Activated naive CD4-positive, alpha-beta T cell treated with anti-CD3 and anti-CD28 coated beads for 36 hours (primary cell): Measurements from ENCODE around the gene TEX53. TPM values are rescaled to one million over a fixed set of nuclear protein-coding genes. Genes with fewer than 3 reads are reported as not detected.
A peak's percentile ranks its signal among the peaks of the same experiment; 100 is the strongest.

ENCODE experiments used
- CTCF ChIA-PET: fragments of 350-600 bp; sonication (Branson Sonifier 250); formaldehyde crosslinking; loops from one replicate; lab custom pipeline; 2021; ENCODE audit warnings: antibody characterized with exemption; lab: Charles Lee
- DNase-seq: peaks from one replicate; pipeline ENCODE4 v3.0.0-alpha.2; 2020
- H3K27ac Mint-ChIP-seq: one replicate; pipeline ENCODE4 v1.8.0; 2021; ENCODE audit warnings: mild to moderate bottlenecking, mixed read lengths
- H3K27me3 Mint-ChIP-seq: one replicate; pipeline ENCODE4 v1.8.0; 2021; ENCODE audit warnings: low read depth, mixed read lengths
- H3K36me3 Mint-ChIP-seq: one replicate; pipeline ENCODE4 v1.8.0; 2021; ENCODE audit warnings: low read depth, mixed read lengths
- H3K4me1 Mint-ChIP-seq: one replicate; pipeline ENCODE4 v1.8.0; 2021; ENCODE audit warnings: low read depth, mixed read lengths
- H3K4me3 Mint-ChIP-seq: one replicate; pipeline ENCODE4 v1.8.0; 2021; ENCODE audit warnings: mild to moderate bottlenecking, moderate library complexity, mixed read lengths
- H3K9me3 Mint-ChIP-seq: one replicate; pipeline ENCODE4 v1.8.0; 2021; ENCODE audit warnings: mixed read lengths
- intact Hi-C: fragments of 100-400 bp; cut with micrococcal nuclease; formaldehyde crosslinking; loops from one replicate; pipeline ENCODE4 v1.15.1; 2023
- total RNA-seq, 2 experiments: library from RNA; stranded (reverse); gene quantifications; one replicate each; pipeline ENCODE4 v1.2.3, GENCODE V29; 2021

The TEX53 gene
- total RNA-seq, 2 experiments from 2014 or later = not detected

- Mint-ChIP-seq H3K36me3 (no peaks in the 10 kb centered on the region), H3K4me3 (peak overlapping the region; percentile 8), H3K27me3 (no peaks in the 10 kb centered on the region), H3K27ac (peak overlapping the region; percentile 94), H3K4me1 (peaks cover 82% of the 10 kb centered on the region), H3K9me3 (peaks cover 4% of the 10 kb centered on the region)
- CTCF ChIA-PET = interaction anchor here (0.6 to 5.4 kb wide), 16 partner anchors 10 to 323 kb away, joined by 3 to 36 read pairs (median 3); partner anchors contain the start of genes TEX48 and TNFSF15
- intact Hi-C loops = loop anchor here (1.0 to 5.0 kb wide), 12 partner anchors 28 to 315 kb away; partner anchors contain the start of genes TNFSF15 and TNFSF8
- peak; percentile 89 for DNase-seq
These were observed 33.7 kb upstream of the TEX53 start for GRCh38 chr9:114691046-114691955.

- CTCF ChIA-PET = interaction anchor here (0.6 to 5.4 kb wide), 10 partner anchors 9 to 324 kb away, joined by 3 to 36 read pairs (median 4); partner anchors contain the start of genes TEX48 and TNFSF15
- no peaks in the 10 kb centered on the region for H3K36me3 Mint-ChIP-seq
- no peaks in the 10 kb centered on the region for H3K27me3 Mint-ChIP-seq
- no peak for DNase-seq
- H3K27ac Mint-ChIP-seq = peak overlapping the region; percentile 94
- H3K4me1 Mint-ChIP-seq = peaks cover 82% of the 10 kb centered on the region
- intact Hi-C loops = loop anchor here (1.0 to 5.0 kb wide), 6 partner anchors 8 to 240 kb away; partner anchors contain the start of genes TNFSF15 and TNFSF8
- H3K4me3 Mint-ChIP-seq = no peak overlapping the region
- peaks cover 4% of the 10 kb centered on the region for H3K9me3 Mint-ChIP-seq
These were observed 32.7 kb upstream of the TEX53 start for GRCh38 chr9:114690308-114690707.

DNA sequence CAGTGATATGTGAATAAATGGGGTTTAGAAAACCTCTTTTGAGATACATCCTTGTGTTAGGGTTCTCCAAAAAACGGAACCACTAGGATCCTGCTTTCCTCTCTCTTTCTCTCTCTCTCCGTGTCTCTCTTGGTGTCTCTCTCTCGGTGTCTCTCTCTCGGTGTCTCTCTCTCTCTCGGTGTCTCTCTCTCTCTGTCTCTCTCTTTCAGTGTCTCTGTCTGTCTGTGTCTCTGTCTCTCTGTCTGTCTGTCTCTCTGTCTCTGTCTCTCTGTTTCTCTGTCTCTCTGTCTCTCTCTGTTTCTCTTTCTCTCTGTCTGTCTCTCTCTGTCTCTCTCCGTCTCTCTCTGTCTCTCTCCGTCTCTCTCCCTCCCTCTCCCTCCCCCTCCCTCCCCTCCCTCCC lies 32.2 kb upstream of the TEX53 start:
- H3K27me3 Mint-ChIP-seq = no peaks in the 10 kb centered on the region
- no peak overlapping the region for H3K4me3 Mint-ChIP-seq
- peaks cover 79% of the 10 kb centered on the region for H3K4me1 Mint-ChIP-seq
- CTCF ChIA-PET = interaction anchor here (0.6 to 5.4 kb wide), 7 partner anchors 8 to 325 kb away, joined by 3 to 36 read pairs (median 7); partner anchors contain the start of gene TEX48
- H3K36me3 Mint-ChIP-seq = no peaks in the 10 kb centered on the region
- intact Hi-C loops = loop anchor here (1.0 to 5.0 kb wide), 6 partner anchors 8 to 241 kb away; partner anchors contain the start of genes TNFSF15 and TNFSF8
- H3K9me3 Mint-ChIP-seq = peaks cover 4% of the 10 kb centered on the region
- no peak for DNase-seq
- H3K27ac Mint-ChIP-seq = peak overlapping the region; percentile 94

DNA sequence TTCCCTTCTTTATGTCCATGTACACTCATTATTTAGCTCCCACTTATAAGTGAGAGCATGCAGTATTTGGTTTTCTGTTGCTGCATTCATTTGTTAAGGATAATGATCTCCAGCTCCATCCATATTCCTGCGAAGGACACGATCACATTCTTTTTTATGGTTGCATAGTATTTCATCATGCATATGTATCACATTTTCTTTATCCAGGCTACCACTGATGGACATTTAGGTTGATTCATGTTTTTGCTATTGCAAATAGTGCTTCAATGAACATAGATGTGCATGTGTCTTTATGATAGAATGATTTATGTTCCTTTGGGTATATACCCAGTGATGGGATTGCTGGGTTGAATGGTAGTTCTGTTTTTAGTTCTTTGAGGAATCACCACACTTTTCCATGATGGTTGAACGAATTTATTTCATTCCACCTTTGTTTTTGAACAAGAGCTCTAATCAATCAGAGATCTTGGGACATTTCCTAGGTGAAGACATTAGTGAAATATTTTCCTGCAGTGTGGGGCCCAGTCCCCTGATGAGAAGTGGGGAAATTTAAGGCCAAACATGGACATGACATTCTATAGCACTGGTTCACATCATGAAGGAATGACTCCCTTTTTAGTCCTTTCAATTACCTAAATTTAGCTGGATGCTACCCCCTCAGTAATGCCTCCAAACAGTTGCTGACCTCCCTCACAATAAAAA lies 31.5 kb upstream of the TEX53 start:
- H3K36me3 Mint-ChIP-seq = no peaks in the 10 kb centered on the region
- H3K4me3 Mint-ChIP-seq = no peak overlapping the region
- no peak for DNase-seq
- CTCF ChIA-PET = interaction anchor here (0.6 to 5.4 kb wide), 8 partner anchors 10 to 326 kb away, joined by 3 to 36 read pairs (median 4); no protein-coding TSS in a partner anchor
- H3K27ac Mint-ChIP-seq = peak overlapping the region; percentile 94
- intact Hi-C loops = no loop called here
- peaks cover 4% of the 10 kb centered on the region for H3K9me3 Mint-ChIP-seq
- peaks cover 77% of the 10 kb centered on the region for H3K4me1 Mint-ChIP-seq
- no peaks in the 10 kb centered on the region for H3K27me3 Mint-ChIP-seq

DNA sequence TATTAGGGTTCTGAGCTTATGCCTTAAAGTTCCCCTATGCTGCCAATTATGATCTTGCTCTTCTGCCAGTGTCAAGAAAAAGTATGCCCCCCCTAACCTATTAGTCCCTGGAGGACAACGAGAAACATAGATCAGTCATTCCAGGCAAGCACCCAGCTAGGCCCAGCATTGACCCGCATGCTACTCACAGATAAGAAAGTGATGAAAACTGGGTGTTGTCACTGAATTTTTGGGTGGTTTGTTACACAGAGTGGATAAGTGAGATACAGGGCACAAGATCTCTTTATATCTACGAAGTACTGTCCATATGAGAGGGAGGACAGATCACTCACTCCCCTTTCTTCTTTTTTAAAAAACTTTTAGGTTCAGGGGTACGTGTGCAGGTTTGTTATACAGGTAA lies 30.8 kb upstream of the TEX53 start:
- CTCF ChIA-PET = interaction anchor here (0.6 to 5.4 kb wide), 6 partner anchors 10 to 294 kb away, joined by 3 to 36 read pairs (median 4); no protein-coding TSS in a partner anchor
- H3K27me3 Mint-ChIP-seq = no peaks in the 10 kb centered on the region
- H3K4me1 Mint-ChIP-seq = peaks cover 73% of the 10 kb centered on the region
- no peak overlapping the region for H3K4me3 Mint-ChIP-seq
- H3K27ac Mint-ChIP-seq = peak overlapping the region; percentile 50
- no peaks in the 10 kb centered on the region for H3K36me3 Mint-ChIP-seq
- no peak for DNase-seq
- intact Hi-C loops = no loop called here
- H3K9me3 Mint-ChIP-seq = peaks cover 4% of the 10 kb centered on the region

DNA sequence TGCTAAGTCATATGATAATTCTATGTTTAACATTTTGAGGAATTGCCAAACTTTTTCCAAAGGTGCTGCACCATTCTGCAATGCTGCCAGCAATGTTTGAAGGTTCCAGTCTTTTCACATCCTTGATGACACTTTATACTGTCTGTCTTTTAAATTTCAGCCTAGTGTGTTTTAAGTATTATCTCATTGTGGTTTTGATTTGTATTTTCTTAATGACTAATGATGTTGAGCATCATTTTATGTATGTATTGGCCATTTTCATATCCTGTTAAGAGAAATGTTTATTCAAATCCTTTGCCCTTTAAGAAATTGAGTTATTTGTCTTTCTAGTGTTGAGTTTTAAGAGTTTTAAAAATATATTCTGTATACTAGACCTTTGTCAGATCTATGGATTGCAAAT lies 29.4 kb upstream of the TEX53 start:
- peaks cover 4% of the 10 kb centered on the region for H3K9me3 Mint-ChIP-seq
- no peaks in the 10 kb centered on the region for H3K27me3 Mint-ChIP-seq
- CTCF ChIA-PET = no interaction called here
- H3K36me3 Mint-ChIP-seq = no peaks in the 10 kb centered on the region
- H3K27ac Mint-ChIP-seq = peak overlapping the region; percentile 82
- H3K4me3 Mint-ChIP-seq = no peak overlapping the region
- H3K4me1 Mint-ChIP-seq = peaks cover 64% of the 10 kb centered on the region
- intact Hi-C loops = no loop called here
- DNase-seq = no peak

DNA sequence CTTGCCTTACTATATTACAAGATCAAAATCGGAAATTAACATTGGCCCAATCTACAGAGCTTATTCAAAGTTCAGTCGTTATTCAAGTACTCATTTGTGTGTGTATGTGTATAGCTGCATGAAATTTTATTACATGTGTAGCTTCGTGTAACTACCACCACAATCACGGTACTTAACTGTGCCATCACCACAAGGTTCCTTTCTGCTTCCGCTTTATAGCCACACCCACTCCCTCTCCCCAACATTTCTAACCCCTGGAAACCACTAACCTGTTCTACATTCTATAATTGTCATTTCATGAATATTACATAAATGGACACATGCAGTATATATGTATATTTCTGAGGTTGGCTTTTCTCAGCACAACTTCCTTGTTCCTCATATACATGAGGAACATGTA lies 28.3 kb upstream of the TEX53 start:
- CTCF ChIA-PET = interaction anchor here (0.6 to 2.3 kb wide), 11 partner anchors 31 to 329 kb away, joined by 3 to 10 read pairs (median 3); no protein-coding TSS in a partner anchor
- Mint-ChIP-seq H3K36me3 (no peaks in the 10 kb centered on the region), H3K9me3 (peaks cover 4% of the 10 kb centered on the region), H3K4me1 (peaks cover 62% of the 10 kb centered on the region), H3K27me3 (no peaks in the 10 kb centered on the region), H3K4me3 (peak overlapping the region; percentile 11), H3K27ac (peak overlapping the region; percentile 44)
- no peak for DNase-seq
- intact Hi-C loops = no loop called here

- Mint-ChIP-seq H3K4me1 (peaks cover 55% of the 10 kb centered on the region), H3K4me3 (no peak overlapping the region), H3K36me3 (no peaks in the 10 kb centered on the region), H3K27ac (no peak overlapping the region), H3K27me3 (no peaks in the 10 kb centered on the region), H3K9me3 (peaks cover 4% of the 10 kb centered on the region)
- peak; percentile 52 for DNase-seq
- intact Hi-C loops = loop anchor here (5.0 kb wide), 2 partner anchors 33 to 908 kb away; no protein-coding TSS in a partner anchor
- CTCF ChIA-PET = interaction anchor here (3.8 to 5.8 kb wide), 8 partner anchors 14 to 330 kb away, joined by 24 to 156 read pairs (median 39); partner anchors contain the start of gene TNFSF8
These were observed 26.4 kb upstream of the TEX53 start for GRCh38 chr9:114684036-114684435.

GRCh38 chr9:114682846-114683245 lies 25.2 kb upstream of the TEX53 start:
- Mint-ChIP-seq H3K27me3 (peaks cover 2% of the 10 kb centered on the region), H3K36me3 (no peaks in the 10 kb centered on the region), H3K4me1 (peaks cover 49% of the 10 kb centered on the region), H3K27ac (no peak overlapping the region), H3K4me3 (no peak overlapping the region), H3K9me3 (peaks cover 2% of the 10 kb centered on the region)
- CTCF ChIA-PET = interaction anchor here (0.7 to 5.8 kb wide), 27 partner anchors 9 to 841 kb away, joined by 3 to 156 read pairs (median 7); partner anchors contain the start of gene TNFSF8
- no peak for DNase-seq
- intact Hi-C loops = loop anchor here (1.0 to 5.0 kb wide), 5 partner anchors 34 to 909 kb away; no protein-coding TSS in a partner anchor

DNA sequence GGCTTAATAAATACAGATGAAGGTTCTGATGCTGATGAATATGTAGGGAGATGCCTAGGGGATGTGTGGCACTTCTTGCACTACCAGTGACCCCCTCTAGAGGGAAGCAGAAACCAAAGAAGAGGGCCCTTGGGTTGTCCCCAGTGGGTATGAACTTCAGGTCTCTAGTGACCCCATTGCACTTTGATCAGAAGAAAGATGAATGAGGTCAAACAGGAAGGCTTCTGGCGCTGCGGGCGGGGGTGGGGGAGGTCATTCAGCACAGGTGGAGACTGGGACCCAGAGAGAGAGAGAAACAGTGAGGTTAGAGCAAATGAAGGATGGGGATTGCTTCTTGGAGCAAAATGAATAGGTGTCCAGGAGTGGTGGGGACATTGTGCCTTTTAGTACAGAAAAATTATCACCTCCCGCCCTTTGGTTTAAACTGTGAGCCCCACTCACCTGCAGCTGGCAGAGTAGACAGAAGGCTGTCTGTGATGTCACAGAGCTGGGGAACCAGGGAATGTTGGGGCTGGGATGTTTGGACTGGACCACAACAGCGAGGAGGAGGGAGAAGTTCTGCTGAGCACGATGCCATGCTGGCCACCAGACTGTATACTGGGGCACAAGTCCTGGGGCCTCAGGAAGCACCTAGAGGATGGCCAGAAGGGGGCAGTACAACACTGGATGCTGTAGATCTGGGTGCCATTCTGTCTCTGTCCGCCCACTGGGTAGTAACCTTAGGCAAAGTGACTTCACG lies 24.2 kb upstream of the TEX53 start, which contains the start of gene TEX48:
Gene TEX48 (minus strand): TSS at position 599 of the 739 bp plus-strand sequence. CDS start 10,469 bp downstream, outside the sequence.
- peak; percentile 92 for DNase-seq
- H3K27me3 Mint-ChIP-seq = peaks cover 4% of the 10 kb centered on the region
- H3K9me3 Mint-ChIP-seq = no peaks in the 10 kb centered on the region
- CTCF ChIA-PET = interaction anchor here (0.6 to 5.8 kb wide), 55 partner anchors 10 to 842 kb away, joined by 3 to 156 read pairs (median 5); partner anchors contain the start of genes TNFSF15 and TNFSF8
- intact Hi-C loops = loop anchor here (1.0 to 5.0 kb wide), 7 partner anchors 36 to 911 kb away; no protein-coding TSS in a partner anchor
- H3K4me1 Mint-ChIP-seq = peaks cover 39% of the 10 kb centered on the region
- no peaks in the 10 kb centered on the region for H3K36me3 Mint-ChIP-seq
- peak within 1 kb of the TSS; percentile 64 for H3K27ac Mint-ChIP-seq
- H3K4me3 Mint-ChIP-seq = no peak within 1 kb of the TSS
